OCI-LY1 (cell line): Measurements from ENCODE around the gene CCDC12.

Source experiments
- H2AFZ ChIP-seq: fragments of 200-600 bp; sonication (generic), shearing (Covaris generic); 2 replicates; pipeline ENCODE4 v1.6.0; 2014; ENCODE audit warnings: antibody characterized with exemption, mild to moderate bottlenecking, low read length
- H3F3A ChIP-seq: fragments of 200-600 bp; sonication (generic), shearing (Covaris generic); 2 replicates; pipeline ENCODE4 v1.6.0; 2014; ENCODE audit warnings: mild to moderate bottlenecking, antibody characterized with exemption, low read length, moderate library complexity; ENCODE audit not compliant: insufficient read depth
- H3K27ac ChIP-seq: fragments of 200-600 bp; sonication (generic); 2 replicates; pipeline ENCODE4 v1.5.1; 2014; ENCODE audit warnings: low read length, mixed run types, mild to moderate bottlenecking, low read depth; ENCODE audit not compliant: poor library complexity, severe bottlenecking
- H3K27me3 ChIP-seq: fragments of 200-600 bp; sonication (generic); 2 replicates; pipeline ENCODE4 v1.6.0; 2014; ENCODE audit warnings: antibody characterized with exemption, mild to moderate bottlenecking, low read length, moderate library complexity; ENCODE audit not compliant: insufficient read depth
- H3K36me3 ChIP-seq: fragments of 200-600 bp; sonication (generic); 2 replicates; pipeline ENCODE4 v1.6.1; 2014; ENCODE audit warnings: mild to moderate bottlenecking, antibody characterized with exemption, low read length, moderate library complexity, mixed read lengths; ENCODE audit not compliant: insufficient read depth
- H3K4me1 ChIP-seq: fragments of 200-600 bp; sonication (generic); 2 replicates; pipeline ENCODE4 v1.5.1; 2014; ENCODE audit warnings: mild to moderate bottlenecking, low read length, moderate library complexity; ENCODE audit not compliant: insufficient read depth, severe bottlenecking
- H3K4me2 ChIP-seq: fragments of 200-600 bp; sonication (generic), shearing (Covaris generic); 2 replicates; pipeline ENCODE4 v1.6.1; 2014; ENCODE audit warnings: low read length
- H3K4me3 ChIP-seq: fragments of 200-600 bp; sonication (generic); 2 replicates; pipeline ENCODE4 v1.5.1; 2014; ENCODE audit warnings: low read length, low read depth, mild to moderate bottlenecking, mixed read lengths; ENCODE audit not compliant: poor library complexity, severe bottlenecking
- H3K79me2 ChIP-seq: fragments of 200-600 bp; shearing (Covaris generic); 2 replicates; pipeline ENCODE4 v1.6.1; 2016; ENCODE audit warnings: mixed run types, low read length, mixed read lengths; ENCODE audit not compliant: insufficient read depth
- H3K9ac ChIP-seq: fragments of 200-600 bp; sonication (generic), shearing (Covaris generic); 2 replicates; pipeline ENCODE4 v1.6.1; 2014; ENCODE audit warnings: mild to moderate bottlenecking, low read length, mixed read lengths
- H3K9me2 ChIP-seq: fragments of 200-600 bp; sonication (generic), shearing (Covaris generic); 2 replicates; pipeline ENCODE4 v1.6.1; 2014; ENCODE audit warnings: low read depth, mild to moderate bottlenecking, low read length, mixed read lengths
- H3K9me3 ChIP-seq: fragments of 200-600 bp; shearing (Covaris generic); 2 replicates; pipeline ENCODE4 v1.6.1; 2014; ENCODE audit warnings: low read length, mixed read lengths
- H4K20me1 ChIP-seq: fragments of 200-600 bp; sonication (generic), shearing (Covaris generic); 2 replicates; pipeline ENCODE4 v1.6.0; 2016; ENCODE audit warnings: mild to moderate bottlenecking, low read length; ENCODE audit not compliant: insufficient read depth
- EZH2 ChIP-seq: fragments of 200-600 bp; sonication (generic), shearing (Covaris generic); IDR thresholded peaks from 2 replicates; pipeline ENCODE4 v1.8.0; 2017; ENCODE audit warnings: borderline replicate concordance, mixed run types, mild to moderate bottlenecking, antibody characterized with exemption, low read length, moderate library complexity, mixed read lengths
- TF ChIP-seq, protein P1 (sequence below): fragments of 200-600 bp; sonication (generic), shearing (Covaris generic); IDR thresholded peaks from 2 replicates; pipeline ENCODE4 v1.5.1; 2017; ENCODE audit warnings: mild to moderate bottlenecking, antibody characterized with exemption, low read length, moderate library complexity, mixed read lengths

CCDC12 gene

GRCh38 chr3:47013231-47013630 lies 36.7 kb upstream of the CCDC12 start:
- H3K79me2 ChIP-seq, result no peaks in the 10 kb centered on the region
- no peaks in the 10 kb centered on the region for H4K20me1 ChIP-seq
- peak overlapping the region; percentile 11 for H3K27ac ChIP-seq
- no peak overlapping the region for H2AFZ ChIP-seq
- no peaks in the 10 kb centered on the region for H3K9me3 ChIP-seq
- H3K9ac ChIP-seq, result no peak overlapping the region
- H3K36me3 ChIP-seq, result peaks cover 41% of the 10 kb centered on the region; the same call in 1 of the 2 replicates
- no peaks in the 10 kb centered on the region for H3K9me2 ChIP-seq
- peaks cover 37% of the 10 kb centered on the region for H3K4me1 ChIP-seq
- H3K27me3 ChIP-seq, result no peaks in the 10 kb centered on the region
- H3K4me3 ChIP-seq, result no peak overlapping the region
- H3K4me2 ChIP-seq, result no peak overlapping the region
- no peaks in the 10 kb centered on the region for H3F3A ChIP-seq
- TF ChIP-seq EZH2, result no peak
- TF ChIP-seq, protein P1, sequence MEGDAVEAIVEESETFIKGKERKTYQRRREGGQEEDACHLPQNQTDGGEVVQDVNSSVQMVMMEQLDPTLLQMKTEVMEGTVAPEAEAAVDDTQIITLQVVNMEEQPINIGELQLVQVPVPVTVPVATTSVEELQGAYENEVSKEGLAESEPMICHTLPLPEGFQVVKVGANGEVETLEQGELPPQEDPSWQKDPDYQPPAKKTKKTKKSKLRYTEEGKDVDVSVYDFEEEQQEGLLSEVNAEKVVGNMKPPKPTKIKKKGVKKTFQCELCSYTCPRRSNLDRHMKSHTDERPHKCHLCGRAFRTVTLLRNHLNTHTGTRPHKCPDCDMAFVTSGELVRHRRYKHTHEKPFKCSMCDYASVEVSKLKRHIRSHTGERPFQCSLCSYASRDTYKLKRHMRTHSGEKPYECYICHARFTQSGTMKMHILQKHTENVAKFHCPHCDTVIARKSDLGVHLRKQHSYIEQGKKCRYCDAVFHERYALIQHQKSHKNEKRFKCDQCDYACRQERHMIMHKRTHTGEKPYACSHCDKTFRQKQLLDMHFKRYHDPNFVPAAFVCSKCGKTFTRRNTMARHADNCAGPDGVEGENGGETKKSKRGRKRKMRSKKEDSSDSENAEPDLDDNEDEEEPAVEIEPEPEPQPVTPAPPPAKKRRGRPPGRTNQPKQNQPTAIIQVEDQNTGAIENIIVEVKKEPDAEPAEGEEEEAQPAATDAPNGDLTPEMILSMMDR, result no peak

DNA sequence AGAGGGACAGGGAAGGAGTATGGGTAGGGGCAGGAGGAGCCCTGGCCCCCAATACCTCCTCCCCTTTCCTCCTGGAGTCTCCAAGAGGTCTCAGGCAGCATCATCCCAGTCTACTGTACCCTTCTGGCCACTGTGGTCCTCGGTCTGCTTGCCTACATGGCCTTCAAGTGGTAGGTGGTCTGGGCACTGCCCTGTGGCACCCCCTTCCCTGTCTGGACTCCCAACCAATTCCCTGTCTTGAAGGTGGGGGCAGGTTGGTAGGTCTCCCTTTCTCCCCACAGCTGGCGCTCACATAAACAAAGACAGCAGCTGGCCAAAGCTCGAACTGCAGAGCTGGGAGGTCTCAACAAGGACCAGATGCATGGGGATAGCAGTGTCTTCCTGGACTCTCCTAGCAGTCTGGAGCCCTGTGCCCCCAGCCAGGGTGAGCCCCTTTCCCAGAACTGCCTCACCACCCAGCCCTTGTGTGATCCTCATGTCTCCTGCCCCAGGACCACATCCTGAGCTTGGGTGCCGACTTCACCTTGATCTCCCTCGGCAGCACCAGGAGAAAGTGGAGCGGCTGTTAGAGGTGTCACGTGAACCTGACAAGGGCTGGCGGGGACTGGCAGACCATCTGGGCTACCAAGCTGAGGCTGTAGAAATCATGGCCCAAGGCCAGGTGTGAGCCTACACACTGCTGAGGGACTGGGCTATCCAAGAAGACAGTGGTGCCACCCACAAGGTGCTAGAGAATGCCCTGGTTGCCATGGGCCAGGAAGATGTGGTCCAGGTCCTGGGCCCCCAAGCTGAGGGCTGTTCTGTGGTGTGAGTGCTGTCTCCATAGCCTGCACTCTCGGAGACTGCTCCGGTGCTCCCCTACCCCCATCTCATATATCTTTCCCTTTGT lies 36.0 kb upstream of the CCDC12 start:
- TF ChIP-seq, protein P1, result no peak
- TF ChIP-seq EZH2, result no peak
- Histone ChIP-seq H3K27ac (peak overlapping the region; percentile 33), H3K36me3 (peaks cover 35% of the 10 kb centered on the region; the same call in 1 of the 2 replicates), H3K9me3 (no peaks in the 10 kb centered on the region), H4K20me1 (no peaks in the 10 kb centered on the region), H3K9me2 (no peaks in the 10 kb centered on the region), H3K4me2 (no peak overlapping the region; the same call in 1 of the 2 replicates), H3K9ac (no peak overlapping the region), H3K4me3 (no peak overlapping the region), H3K79me2 (no peaks in the 10 kb centered on the region), H2AFZ (no peak overlapping the region), H3K27me3 (no peaks in the 10 kb centered on the region), H3K4me1 (peaks cover 31% of the 10 kb centered on the region), H3F3A (no peaks in the 10 kb centered on the region)

DNA sequence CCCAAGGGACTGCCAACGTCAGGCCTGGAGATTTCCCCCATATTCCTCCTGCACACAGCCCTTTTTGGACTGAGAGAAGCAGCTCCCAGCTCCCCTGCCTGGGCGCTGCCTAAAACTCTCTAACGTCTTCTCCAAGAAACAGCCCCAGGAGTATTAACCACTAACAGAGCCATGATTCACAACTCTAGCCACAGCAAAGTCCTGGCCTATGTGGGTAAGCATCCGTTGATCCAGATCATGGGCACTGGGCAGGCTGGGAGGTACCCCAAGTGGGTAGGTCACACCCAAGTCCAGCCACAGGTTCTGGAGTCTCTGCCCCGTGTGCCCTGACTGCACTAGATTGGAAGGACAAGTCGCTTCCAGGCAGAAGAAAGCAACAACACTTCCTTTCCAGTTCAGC lies 34.8 kb upstream of the CCDC12 start:
- Histone ChIP-seq H3K27me3 (no peaks in the 10 kb centered on the region), H3K4me2 (no peak overlapping the region), H4K20me1 (no peaks in the 10 kb centered on the region), H3K9me3 (no peaks in the 10 kb centered on the region), H3K79me2 (no peaks in the 10 kb centered on the region), H3K4me1 (peaks cover 19% of the 10 kb centered on the region), H3K9me2 (no peaks in the 10 kb centered on the region), H3K36me3 (peaks cover 33% of the 10 kb centered on the region; the same call in 1 of the 2 replicates), H2AFZ (no peak overlapping the region), H3K4me3 (no peak overlapping the region), H3F3A (no peaks in the 10 kb centered on the region), H3K9ac (no peak overlapping the region), H3K27ac (peak overlapping the region; percentile 15)
- no peak for TF ChIP-seq EZH2
- TF ChIP-seq, protein P1, result no peak
